OCI-LY3 (cell line): ENCODE measurements around the gene MNAT1.

Experiments used
- CTCF ChIP-seq: fragments of 200-600, 300-600 bp; sonication (generic); IDR thresholded peaks from 2 replicates; pipeline ENCODE4 v1.5.1; 2014; ENCODE audit warnings: antibody characterized with exemption, low read length, low read depth
- EZH2phosphoT487 ChIP-seq: fragments of 200-600 bp; shearing (Covaris generic); IDR thresholded peaks from 2 replicates; pipeline ENCODE4 v1.6.1; 2018; ENCODE audit warnings: antibody characterized with exemption, mixed run types, low read depth

GRCh38 chr14:60756847-60757246 lies 22.3 kb downstream of the MNAT1 start:
- TF ChIP-seq CTCF (no peak), EZH2phosphoT487 (no peak)
